CD4-positive, alpha-beta T cell treated with Interleukin-4 for 1 hour (primary cell): ENCODE data around the gene IL17RA.

Experiments
- DNase-seq, 2 donors: peaks; one replicate each; pipeline ENCODE4 v3.0.0-alpha.2; 2020 to 2022

IL17RA gene

GRCh38 chr22:17083255-17083654 is 1.5 kb upstream of the IL17RA start:
- no peak for DNase-seq

- no peak for DNase-seq
Observed at GRCh38 chr22:17083811-17084441, 874 bp upstream of the IL17RA start.

GRCh38 chr22:17085277-17086181 is 729 bp downstream of the IL17RA start:
- DNase-seq = peak in 1 of 2 donors; percentile 14

GRCh38 chr22:17086296-17086695 is 1.5 kb downstream of the IL17RA start:
- peak in 1 of 2 donors; percentile 19 for DNase-seq

GRCh38 chr22:17086788-17087497 is 2.1 kb downstream of the IL17RA start:
- DNase-seq = peak in 1 of 2 donors; percentile 19

- DNase-seq = peak in 1 of 2 donors; percentile 69
Observed at GRCh38 chr22:17087498-17088131, 2.8 kb downstream of the IL17RA start.

GRCh38 chr22:17090550-17090949 is 5.8 kb downstream of the IL17RA start:
- DNase-seq = no peak

- DNase-seq = no peak
Observed at GRCh38 chr22:17091851-17092250, 7.1 kb downstream of the IL17RA start.

GRCh38 chr22:17093081-17093480 is 8.3 kb downstream of the IL17RA start:
- DNase-seq = no peak

GRCh38 chr22:17095538-17095937 is 10.7 kb downstream of the IL17RA start:
- no peak for DNase-seq

GRCh38 chr22:17096071-17096470 is 11.3 kb downstream of the IL17RA start:
- no peak for DNase-seq

- DNase-seq = no peak
Observed at GRCh38 chr22:17097062-17097461, 12.3 kb downstream of the IL17RA start.

GRCh38 chr22:17097701-17098100 is 12.9 kb downstream of the IL17RA start:
- DNase-seq = no peak

GRCh38 chr22:17098379-17098819 is 13.6 kb downstream of the IL17RA start:
- DNase-seq = peak; percentile 41 to 50

GRCh38 chr22:17100621-17101020 is 15.8 kb downstream of the IL17RA start:
- no peak for DNase-seq

GRCh38 chr22:17101475-17102296 is 16.9 kb downstream of the IL17RA start:
- DNase-seq = no peak

GRCh38 chr22:17102297-17102667 is 17.5 kb downstream of the IL17RA start:
- no peak for DNase-seq

- DNase-seq = no peak
Observed at GRCh38 chr22:17103351-17103750, 18.6 kb downstream of the IL17RA start.

GRCh38 chr22:17104336-17104935 is 19.6 kb downstream of the IL17RA start:
- DNase-seq = no peak

- no peak for DNase-seq
Observed at GRCh38 chr22:17105143-17106129, 20.6 kb downstream of the IL17RA start.
